Fibroblast of mammary gland (primary cell): ENCODE data around the gene BCL2.
A peak's percentile ranks its signal among the peaks of the same experiment; 100 is the strongest.

Experiments
- DNase-seq: peaks from one replicate; pipeline ENCODE4 v3.0.0-alpha.2; 2010; ENCODE audit warnings: low read depth
- H3K4me3 ChIP-seq: 2 replicates; pipeline ENCODE4 v1.5.1; 2011; ENCODE audit warnings: low read depth, mild to moderate bottlenecking, low read length, moderate library complexity; ENCODE audit not compliant: control insufficient read depth
- CTCF ChIP-seq: conservative IDR thresholded peaks from 2 replicates; pipeline ENCODE4 v1.5.1; 2011; ENCODE audit warnings: low read depth, low read length, inconsistent platforms; ENCODE audit not compliant: control insufficient read depth, insufficient read depth

The BCL2 gene

GRCh38 chr18:63155910-63156773, 163.4 kb downstream of the BCL2 start:
- H3K4me3 ChIP-seq, result no peak overlapping the region
- no peak for TF ChIP-seq CTCF
- no peak for DNase-seq

DNA sequence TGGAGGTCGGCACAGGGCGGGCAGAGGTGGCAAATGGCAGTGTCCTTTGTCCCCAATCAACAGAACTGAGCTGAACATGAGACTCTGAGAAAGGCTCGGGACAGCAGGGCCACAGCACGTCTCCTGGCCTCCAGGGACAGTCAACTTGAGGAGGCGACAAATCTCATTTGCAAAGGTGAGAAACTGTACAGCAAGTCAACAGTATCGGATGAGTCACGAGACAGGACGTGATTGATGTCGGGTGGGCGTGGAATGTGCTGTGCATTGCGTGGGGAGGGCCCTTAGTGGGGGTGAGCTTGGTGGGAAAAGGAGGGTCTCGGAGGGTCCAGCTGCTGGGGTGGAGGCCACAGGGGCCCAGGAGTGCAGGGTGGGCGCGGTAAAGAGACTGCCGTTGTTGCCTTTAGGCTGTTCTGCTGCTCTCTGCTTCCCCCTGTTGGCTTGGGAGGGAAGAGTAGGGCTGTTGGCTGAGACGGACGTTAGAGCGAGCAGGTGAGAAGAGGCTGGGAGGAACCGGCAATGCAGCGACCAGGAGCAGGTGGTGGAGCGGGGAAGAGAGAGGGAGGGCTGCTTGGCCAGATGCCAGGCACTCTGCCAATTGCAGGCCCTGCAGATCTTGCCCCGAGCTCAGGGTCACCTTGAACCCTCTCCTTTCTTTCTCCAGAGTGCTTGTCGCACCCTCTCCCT, 164.3 kb downstream of the BCL2 start:
- H3K4me3 ChIP-seq, result no peak overlapping the region

GRCh38 chr18:63154350-63155152, 165.0 kb downstream of the BCL2 start:
- TF ChIP-seq CTCF, result no peak
- no peak overlapping the region for H3K4me3 ChIP-seq
- DNase-seq, result no peak

More for the DNA sequence above, 164.3 kb downstream of the BCL2 start:
- peak; percentile 61 for TF ChIP-seq CTCF
- no peak for DNase-seq

- H3K4me3 ChIP-seq, result no peak overlapping the region
- TF ChIP-seq CTCF, result no peak
- no peak for DNase-seq
Observed at GRCh38 chr18:63152791-63153190, 166.8 kb downstream of the BCL2 start.

DNA sequence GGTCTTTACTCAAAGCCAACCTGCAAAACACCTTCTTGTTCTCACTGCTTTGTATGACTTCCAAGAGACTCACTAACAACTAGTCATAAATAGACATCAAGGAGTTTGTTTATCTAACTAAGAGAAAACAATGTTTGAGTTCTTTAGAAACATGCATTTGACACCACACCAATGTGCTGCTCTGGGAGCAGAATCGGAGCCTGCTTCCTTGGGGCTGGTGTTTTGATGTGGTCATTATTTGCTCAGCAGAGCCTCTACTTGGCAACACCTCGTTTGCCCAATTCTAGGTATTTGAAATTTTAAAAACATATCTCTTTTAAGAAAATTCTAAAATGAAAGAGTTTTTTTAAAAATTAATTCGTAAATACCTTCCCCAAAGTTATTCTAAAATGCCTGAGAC, 167.5 kb downstream of the BCL2 start:
- no peak for TF ChIP-seq CTCF
- no peak overlapping the region for H3K4me3 ChIP-seq
- no peak for DNase-seq

GRCh38 chr18:63151539-63151938, 168.0 kb downstream of the BCL2 start:
- no peak overlapping the region for H3K4me3 ChIP-seq
- no peak for TF ChIP-seq CTCF

More at GRCh38 chr18:63151539-63151938, 168.0 kb downstream of the BCL2 start:
- DNase-seq, result no peak
